Progenitor cell of endocrine pancreas (in vitro differentiated cells): Measurements from ENCODE around the gene RAPGEF3. TPM values are rescaled to one million over a fixed set of nuclear protein-coding genes. Genes with fewer than 3 reads are reported as not detected.

ENCODE experiments used
- DNase-seq: peaks from one replicate; pipeline ENCODE4 v3.0.0; 2021; ENCODE audit warnings: low spot score; ENCODE audit not compliant: unreplicated experiment
- H3K27ac Mint-ChIP-seq: 2 replicates; pipeline ENCODE4 v1.8.0; 2021; ENCODE audit warnings: mild to moderate bottlenecking, moderate library complexity, mixed read lengths
- H3K27me3 Mint-ChIP-seq: 2 replicates; pipeline ENCODE4 v1.8.0; 2021; ENCODE audit warnings: mixed read lengths
- H3K36me3 Mint-ChIP-seq: 2 replicates; pipeline ENCODE4 v1.8.0; 2022; ENCODE audit warnings: mixed read lengths; ENCODE audit not compliant: insufficient read depth
- H3K4me1 Mint-ChIP-seq: 2 replicates; pipeline ENCODE4 v1.8.0; 2021; ENCODE audit warnings: low read depth, mixed read lengths
- H3K4me3 Mint-ChIP-seq: 2 replicates; pipeline ENCODE4 v1.8.0; 2021; ENCODE audit warnings: low read depth, mild to moderate bottlenecking, moderate library complexity, mixed read lengths
- H3K9me3 Mint-ChIP-seq: 2 replicates; pipeline ENCODE4 v1.8.0; 2021; ENCODE audit warnings: low read depth, mixed read lengths
- CTCF ChIP-seq: fragments of 200-600 bp; sonication (generic); IDR thresholded peaks from one replicate; pipeline ENCODE4 v1.5.0; 2021; ENCODE audit warnings: antibody characterized with exemption, mild to moderate bottlenecking; ENCODE audit not compliant: unreplicated experiment
- total RNA-seq: library from RNA; stranded (reverse); gene quantifications from 2 replicates; pipeline ENCODE4 v1.2.1, GENCODE V29; 2021

RAPGEF3 gene
- total RNA-seq, 1 donor from 2014 or later = 1.7 TPM

DNA sequence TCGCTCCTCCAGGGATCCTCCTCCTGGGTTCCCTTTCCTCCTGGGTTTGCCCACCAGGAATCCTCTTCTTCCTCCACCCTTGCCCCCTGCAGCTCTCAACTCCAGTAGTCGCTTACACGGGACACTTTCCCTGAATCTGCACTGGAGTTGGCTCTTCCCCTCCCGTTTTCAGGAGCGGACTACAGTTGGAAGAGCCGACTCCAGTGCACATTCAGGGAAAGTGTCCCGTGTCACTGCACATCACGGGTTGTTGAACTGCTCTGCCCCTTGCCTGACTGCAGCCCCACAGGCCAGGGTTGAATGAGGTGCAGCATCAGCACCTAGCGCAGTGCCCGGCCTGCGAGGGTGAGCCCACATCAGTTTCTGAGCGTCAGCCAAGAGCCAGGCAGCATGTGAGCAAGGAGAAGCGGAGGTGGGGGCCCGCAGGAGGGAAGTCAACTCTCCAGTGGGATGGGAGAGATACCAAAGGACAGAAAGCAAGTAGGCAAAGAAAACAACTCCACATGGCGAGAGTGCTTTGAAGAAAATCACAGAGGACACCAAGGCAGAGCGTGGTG is 13.1 kb downstream of the RAPGEF3 start:
- H3K9me3 Mint-ChIP-seq = no peaks in the 10 kb centered on the region
- H3K4me3 Mint-ChIP-seq = no peak overlapping the region
- DNase-seq = no peak
- H3K4me1 Mint-ChIP-seq = peaks cover 10% of the 10 kb centered on the region
- no peak for TF ChIP-seq CTCF
- peaks cover 30% of the 10 kb centered on the region for H3K27me3 Mint-ChIP-seq
- no peaks in the 10 kb centered on the region for H3K36me3 Mint-ChIP-seq
- H3K27ac Mint-ChIP-seq = no peak overlapping the region

DNA sequence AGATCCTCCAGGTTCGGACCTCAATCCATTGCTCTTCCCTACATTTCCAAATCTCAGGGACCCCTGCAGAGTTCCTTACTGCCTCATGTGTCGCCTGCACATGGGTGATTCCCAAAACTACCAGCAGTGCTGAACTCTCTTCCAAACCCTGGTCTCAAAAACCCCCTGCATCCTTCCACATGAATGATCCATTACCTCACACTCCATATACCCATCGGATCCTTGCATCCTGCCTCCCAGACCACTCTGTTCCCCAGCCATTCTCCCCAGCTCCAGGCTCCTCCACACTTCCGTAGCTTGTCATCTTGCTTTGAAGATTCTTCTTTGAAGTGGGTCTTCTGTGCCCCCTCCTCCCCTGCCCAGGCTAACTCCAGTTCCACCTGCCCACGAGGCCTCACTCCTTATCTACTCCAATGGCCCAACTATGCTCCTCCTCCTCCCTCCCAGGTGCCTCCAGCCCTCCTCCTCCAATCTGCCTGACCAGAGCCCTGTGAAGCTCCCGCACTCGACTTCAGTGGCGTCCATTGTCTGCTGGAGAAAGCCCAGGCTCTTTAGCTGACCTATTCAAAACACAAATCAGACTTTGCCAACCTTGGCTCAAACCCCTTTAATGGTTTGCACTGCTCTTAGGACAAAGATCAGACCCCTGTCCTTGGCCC is 13.8 kb downstream of the RAPGEF3 start:
- H3K4me3 Mint-ChIP-seq = no peak overlapping the region
- no peaks in the 10 kb centered on the region for H3K9me3 Mint-ChIP-seq
- DNase-seq = no peak
- H3K27me3 Mint-ChIP-seq = peaks cover 28% of the 10 kb centered on the region
- H3K36me3 Mint-ChIP-seq = no peaks in the 10 kb centered on the region
- TF ChIP-seq CTCF = no peak
- H3K27ac Mint-ChIP-seq = no peak overlapping the region
- peaks cover 10% of the 10 kb centered on the region for H3K4me1 Mint-ChIP-seq

GRCh38 chr12:47744005-47744651 is 14.6 kb downstream of the RAPGEF3 start:
- Mint-ChIP-seq H3K27ac (peak overlapping the region; percentile 86), H3K9me3 (no peaks in the 10 kb centered on the region), H3K4me1 (peaks cover 10% of the 10 kb centered on the region), H3K4me3 (no peak overlapping the region), H3K27me3 (peaks cover 26% of the 10 kb centered on the region), H3K36me3 (no peaks in the 10 kb centered on the region)
- TF ChIP-seq CTCF = peak; percentile 82
- peak; percentile 61 for DNase-seq

- H3K4me1 Mint-ChIP-seq = peaks cover 10% of the 10 kb centered on the region
- no peak overlapping the region for H3K27ac Mint-ChIP-seq
- no peak overlapping the region for H3K4me3 Mint-ChIP-seq
- no peaks in the 10 kb centered on the region for H3K36me3 Mint-ChIP-seq
- no peak for DNase-seq
- peaks cover 26% of the 10 kb centered on the region for H3K27me3 Mint-ChIP-seq
- no peak for TF ChIP-seq CTCF
- no peaks in the 10 kb centered on the region for H3K9me3 Mint-ChIP-seq
Observed at GRCh38 chr12:47743311-47743860, 15.3 kb downstream of the RAPGEF3 start.

- H3K4me3 Mint-ChIP-seq = no peak overlapping the region
- peaks cover 26% of the 10 kb centered on the region for H3K27me3 Mint-ChIP-seq
- H3K27ac Mint-ChIP-seq = no peak overlapping the region
Observed at GRCh38 chr12:47742253-47742825, 16.3 kb downstream of the RAPGEF3 start.

More at GRCh38 chr12:47742253-47742825, 16.3 kb downstream of the RAPGEF3 start:
- Mint-ChIP-seq H3K36me3 (no peaks in the 10 kb centered on the region), H3K9me3 (no peaks in the 10 kb centered on the region), H3K4me1 (peaks cover 10% of the 10 kb centered on the region)
- peak; percentile 91 for TF ChIP-seq CTCF
- peak; percentile 39 for DNase-seq
